Suprapubic skin (tissue), 4 donors: ENCODE results near the gene MSH2. TPM values are rescaled to one million over a fixed set of nuclear protein-coding genes. Genes with fewer than 3 reads are reported as not detected.
"Not testable (repeated sequence)": the region's sequence is repeated elsewhere in the genome, so short reads cannot be mapped to it uniquely, and the experiment has no call there.

ENCODE experiments used
- DNase-seq, 2 donors: peaks; one replicate each; pipeline ENCODE4 v3.0.0-alpha.2; 2019; ENCODE audit warnings: low spot score in 2 of 2
- H3K27ac ChIP-seq: fragments of 200-600 bp; sonication (generic); one replicate; pipeline ENCODE4 v1.5.1; 2019
- H3K27me3 ChIP-seq: fragments of 200-600 bp; sonication (generic); one replicate; pipeline ENCODE4 v1.5.1; 2019
- H3K36me3 ChIP-seq: fragments of 200-600 bp; sonication (generic); one replicate; pipeline ENCODE4 v1.5.1; 2019
- H3K4me1 ChIP-seq: fragments of 200-600 bp; sonication (generic); one replicate; pipeline ENCODE4 v1.5.1; 2019
- H3K4me3 ChIP-seq: fragments of 200-600 bp; sonication (generic); one replicate; pipeline ENCODE4 v1.5.1; 2019; ENCODE audit warnings: mild to moderate bottlenecking
- H3K9me3 ChIP-seq: fragments of 200-600 bp; sonication (generic); one replicate; pipeline ENCODE4 v1.5.1; 2019
- EP300 ChIP-seq: sonication (generic); formaldehyde crosslinking; IDR thresholded peaks from one replicate; pipeline ENCODE4 v1.6.1; 2017; ENCODE audit warnings: antibody characterized with exemption
- POLR2A ChIP-seq, 2 donors: fragments of 450-650 bp; IDR thresholded peaks; one replicate each; pipeline ENCODE4 v1.6.1; 2017; ENCODE audit warnings: antibody characterized with exemption in 2 of 2, mild to moderate bottlenecking in 2 of 2, moderate library complexity in 2 of 2
- POLR2AphosphoS5 ChIP-seq, 3 donors: sonication (generic); formaldehyde crosslinking; IDR thresholded peaks; one replicate each; pipeline ENCODE4 v1.6.1; 2017; ENCODE audit warnings: antibody characterized with exemption in 3 of 3
- WGBS: methylation state at CpG from one replicate; pipeline ENCODE4 v1.1.5; 2018; 5-methylcytosine and 5-hydroxymethylcytosine counted together
- total RNA-seq, 4 donors: library from RNA; depleted of rRNA; stranded (reverse); fragments of >200 nt; gene quantifications; one replicate each; pipeline ENCODE4 v1.1.0, GENCODE V29; 2016
- TF ChIP-seq, protein P1 (sequence below), 2 donors: fragments of 200-600 bp in 1 of 2; fragments of 450-650 bp in 1 of 2; sonication (generic) in 1 of 2; IDR thresholded peaks; one replicate each; pipeline ENCODE4 v1.5.1; 2016 to 2019; ENCODE audit warnings: antibody characterized with exemption in 2 of 2, mild to moderate bottlenecking in 1 of 2, moderate library complexity in 1 of 2

Gene MSH2
- total RNA-seq, 4 donors from 2014 or later = 11.8 to 18.1 (median 13.8) TPM

DNA sequence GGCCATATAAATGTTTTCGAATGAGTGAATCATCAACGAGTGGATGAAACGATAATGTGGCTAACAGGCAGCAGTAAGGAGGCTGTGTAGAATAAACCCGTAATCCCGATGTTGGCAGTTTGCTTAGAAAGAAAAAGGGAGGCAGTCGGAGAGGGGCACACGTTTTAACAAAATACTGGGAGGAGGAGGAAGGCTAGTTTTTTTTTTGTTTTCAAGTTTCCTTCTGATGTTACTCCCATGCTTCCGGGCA lies 476 bp upstream of the MSH2 start:
- Histone ChIP-seq H3K9me3 (no peaks in the 10 kb centered on the region), H3K4me1 (peaks cover 20% of the 10 kb centered on the region), H3K27ac (no peak overlapping the region), H3K36me3 (no peaks in the 10 kb centered on the region), H3K4me3 (peak overlapping the region; percentile 71), H3K27me3 (no peaks in the 10 kb centered on the region)
- DNase-seq = no peak
- WGBS = 2% methylated on average over 8 of the region's 8 CpGs
- TF ChIP-seq POLR2A (IDR thresholded peaks at IDR 0.05) (no peak), EP300 (peak; percentile 19)

DNA sequence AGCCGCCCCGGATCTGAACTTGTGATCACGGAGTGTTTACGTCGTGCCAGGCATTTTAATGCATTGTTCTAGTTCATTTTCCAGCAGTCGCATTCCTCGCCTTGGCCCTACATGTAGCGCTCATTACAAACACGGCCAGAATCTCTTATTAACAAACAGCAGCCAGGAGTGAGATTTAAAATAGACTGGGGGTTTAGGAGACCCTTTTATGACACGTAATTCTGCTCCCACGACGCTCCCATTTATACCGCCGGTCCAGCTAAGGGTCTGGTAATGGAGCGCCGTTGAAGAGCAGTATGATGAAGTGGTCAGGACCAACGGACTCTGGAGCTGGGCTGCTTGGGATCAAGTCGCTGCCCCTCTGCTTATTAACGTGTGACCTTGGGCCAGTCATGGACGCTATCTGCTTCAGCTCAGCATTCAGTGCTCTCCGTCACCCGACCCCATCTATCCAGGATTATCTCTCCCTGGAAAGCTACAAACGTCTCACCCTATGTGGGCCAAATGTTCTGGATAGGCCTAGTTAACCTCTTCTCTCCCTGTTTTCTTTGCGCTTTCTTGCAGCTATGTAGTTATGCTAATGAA lies 745 bp downstream of the MSH2 start:
- no peaks in the 10 kb centered on the region for H3K9me3 ChIP-seq
- peak overlapping the region; percentile 71 for H3K4me3 ChIP-seq
- H3K27ac ChIP-seq = peak overlapping the region; percentile 42
- TF ChIP-seq, protein P1, sequence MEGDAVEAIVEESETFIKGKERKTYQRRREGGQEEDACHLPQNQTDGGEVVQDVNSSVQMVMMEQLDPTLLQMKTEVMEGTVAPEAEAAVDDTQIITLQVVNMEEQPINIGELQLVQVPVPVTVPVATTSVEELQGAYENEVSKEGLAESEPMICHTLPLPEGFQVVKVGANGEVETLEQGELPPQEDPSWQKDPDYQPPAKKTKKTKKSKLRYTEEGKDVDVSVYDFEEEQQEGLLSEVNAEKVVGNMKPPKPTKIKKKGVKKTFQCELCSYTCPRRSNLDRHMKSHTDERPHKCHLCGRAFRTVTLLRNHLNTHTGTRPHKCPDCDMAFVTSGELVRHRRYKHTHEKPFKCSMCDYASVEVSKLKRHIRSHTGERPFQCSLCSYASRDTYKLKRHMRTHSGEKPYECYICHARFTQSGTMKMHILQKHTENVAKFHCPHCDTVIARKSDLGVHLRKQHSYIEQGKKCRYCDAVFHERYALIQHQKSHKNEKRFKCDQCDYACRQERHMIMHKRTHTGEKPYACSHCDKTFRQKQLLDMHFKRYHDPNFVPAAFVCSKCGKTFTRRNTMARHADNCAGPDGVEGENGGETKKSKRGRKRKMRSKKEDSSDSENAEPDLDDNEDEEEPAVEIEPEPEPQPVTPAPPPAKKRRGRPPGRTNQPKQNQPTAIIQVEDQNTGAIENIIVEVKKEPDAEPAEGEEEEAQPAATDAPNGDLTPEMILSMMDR (IDR thresholded peaks at IDR 0.05) = no peak
- no peak for TF ChIP-seq EP300
- no peak for TF ChIP-seq POLR2A (IDR thresholded peaks at IDR 0.05)
- no peak for DNase-seq
- peaks cover 20% of the 10 kb centered on the region for H3K4me1 ChIP-seq
- no peaks in the 10 kb centered on the region for H3K27me3 ChIP-seq
- H3K36me3 ChIP-seq = no peaks in the 10 kb centered on the region
- WGBS = 4% methylated on average over 24 of the region's 24 CpGs

DNA sequence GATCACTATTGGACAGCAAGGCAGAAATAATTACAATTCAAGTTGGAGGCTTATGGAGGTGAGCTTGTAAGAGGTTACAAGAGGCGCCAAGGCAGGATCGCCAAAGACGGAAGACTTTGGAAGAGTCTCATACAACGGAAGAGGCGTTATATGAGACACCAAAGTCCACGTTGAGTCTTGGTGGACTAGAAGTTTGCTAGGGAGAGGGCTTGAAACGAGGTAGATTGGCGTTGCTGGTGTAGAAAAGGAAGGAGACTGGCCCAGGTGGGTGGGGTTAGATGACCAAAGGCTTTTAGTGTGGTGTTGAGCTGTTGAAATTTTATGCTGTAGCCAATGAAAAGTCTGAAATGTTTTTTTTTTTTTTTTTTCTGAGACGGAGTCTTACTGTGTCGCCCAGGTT lies 1.4 kb downstream of the MSH2 start:
- 91% methylated on average over 10 of the region's 10 CpGs for WGBS
- Histone ChIP-seq H3K4me1 (peaks cover 20% of the 10 kb centered on the region), H3K4me3 (peak overlapping the region; percentile 71), H3K9me3 (no peaks in the 10 kb centered on the region), H3K36me3 (no peaks in the 10 kb centered on the region), H3K27ac (no peak overlapping the region), H3K27me3 (no peaks in the 10 kb centered on the region)
- no peak for DNase-seq
- TF ChIP-seq POLR2A (IDR thresholded peaks at IDR 0.05) = no peak
- TF ChIP-seq POLR2AphosphoS5 (IDR thresholded peaks at IDR 0.05) = no peak
- no peak for TF ChIP-seq EP300
- TF ChIP-seq, protein P1 (IDR thresholded peaks at IDR 0.05) = no peak

DNA sequence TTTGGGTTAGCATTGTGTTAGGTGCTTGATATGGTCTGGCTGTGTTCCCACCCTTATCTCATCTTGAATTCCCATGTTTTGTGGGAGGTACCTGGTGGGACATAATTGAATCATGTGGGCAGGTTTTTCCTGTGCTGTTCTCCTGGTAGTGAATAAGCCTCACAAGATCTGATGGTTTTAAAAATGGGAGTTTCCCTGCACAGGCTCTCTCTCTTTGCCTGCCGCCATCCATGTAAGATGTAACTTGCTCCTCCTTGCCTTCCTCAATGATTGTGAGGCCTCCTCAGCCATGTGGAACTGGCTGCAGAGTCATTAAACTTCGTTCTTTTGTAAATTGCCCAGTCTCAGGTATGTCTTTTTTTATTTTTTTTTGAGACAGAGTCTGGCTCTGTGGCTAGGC lies 2.8 kb downstream of the MSH2 start:
- Histone ChIP-seq H3K4me3 (no peak overlapping the region), H3K36me3 (peaks cover 1% of the 10 kb centered on the region), H3K27ac (no peak overlapping the region), H3K9me3 (no peaks in the 10 kb centered on the region), H3K27me3 (no peaks in the 10 kb centered on the region), H3K4me1 (peaks cover 20% of the 10 kb centered on the region)
- WGBS = 98% methylated on average over 2 of the region's 2 CpGs
- DNase-seq = no peak
- no peak for TF ChIP-seq POLR2AphosphoS5 (IDR thresholded peaks at IDR 0.05)
- no peak for TF ChIP-seq POLR2A (IDR thresholded peaks at IDR 0.05)
- no peak for TF ChIP-seq EP300
- TF ChIP-seq, protein P1 (IDR thresholded peaks at IDR 0.05) = no peak

DNA sequence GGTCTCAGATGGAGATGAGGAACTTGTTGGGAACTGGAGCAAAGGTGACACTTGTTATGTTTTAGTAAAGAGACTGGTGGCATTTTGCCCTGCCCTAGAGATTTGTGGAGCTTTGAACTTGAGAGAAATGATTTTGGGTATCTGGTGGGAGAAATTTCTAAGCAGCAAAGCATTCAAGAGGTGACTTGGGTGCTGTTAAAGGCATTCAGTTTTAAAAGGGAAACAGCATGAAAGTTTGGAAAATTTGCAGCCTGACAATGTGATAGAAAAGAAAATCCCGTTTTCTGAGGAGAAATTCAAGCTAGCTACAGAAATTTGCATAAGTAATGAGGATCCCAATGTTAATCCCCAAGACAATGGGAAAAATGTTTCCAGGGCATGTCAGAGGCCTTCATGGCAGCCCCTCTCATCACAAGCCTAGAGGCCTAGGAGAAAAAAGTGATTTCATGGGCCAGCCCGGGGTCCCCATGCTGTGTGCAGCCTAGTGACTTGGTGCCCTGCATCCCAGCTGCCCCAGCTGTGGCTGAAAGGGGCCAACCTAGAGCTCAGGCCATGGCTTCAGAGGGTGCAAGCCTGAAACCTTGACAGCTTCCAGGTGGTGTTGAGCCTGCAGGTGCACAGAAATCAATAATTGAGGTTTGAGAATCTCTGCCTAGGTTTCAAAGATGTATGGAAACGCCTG lies 3.8 kb downstream of the MSH2 start:
- H3K4me1 ChIP-seq = peaks cover 20% of the 10 kb centered on the region
- DNase-seq, H3K27me3 ChIP-seq, H3K9me3 ChIP-seq, H3K4me3 ChIP-seq, H3K27ac ChIP-seq: not testable (repeated sequence)
- 99% methylated on average over 3 of the region's 3 CpGs for WGBS
- H3K36me3 ChIP-seq = peaks cover 11% of the 10 kb centered on the region

DNA sequence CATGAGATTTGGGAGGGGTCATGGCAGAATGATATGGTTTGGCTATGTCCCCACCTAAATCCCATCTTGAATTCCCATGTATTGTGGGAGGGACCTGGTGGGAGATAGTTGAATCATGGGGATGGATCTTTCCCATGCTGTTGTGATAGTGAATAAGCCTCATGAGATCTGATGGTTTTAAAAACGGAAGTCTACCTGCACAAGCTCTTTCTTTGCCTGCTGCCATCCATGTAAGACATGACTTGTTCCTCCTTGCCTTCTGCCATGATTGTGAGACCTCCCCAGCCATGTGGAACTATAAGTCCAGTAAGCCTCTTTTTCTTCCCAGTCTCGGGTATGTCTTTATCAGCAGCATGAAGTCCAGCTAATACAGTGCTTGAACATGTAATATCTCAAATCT lies 5.0 kb downstream of the MSH2 start:
- not testable (repeated sequence) for DNase-seq, H3K9me3 ChIP-seq, H3K4me3 ChIP-seq, H3K27ac ChIP-seq, H3K27me3 ChIP-seq
- peaks cover 18% of the 10 kb centered on the region for H3K36me3 ChIP-seq
- 91% methylated on average over 2 of the region's 2 CpGs for WGBS
- peaks cover 13% of the 10 kb centered on the region for H3K4me1 ChIP-seq
